Measurements from ENCODE around the gene TRIP11. TPM values are rescaled to one million over a fixed set of nuclear protein-coding genes. Genes with fewer than 3 reads are reported as not detected.

Gene TRIP11
- polyA plus RNA-seq, 3 donors: 6.1 to 15.6 (median 13.4) TPM

- no peak overlapping the region for H3K4me3 ChIP-seq (replicated peaks in 1 of 3; ENCODE audit: low read depth in 2 of 3, low read length in 3 of 3)
- no peaks in the 10 kb centered on the region for H4K20me1 ChIP-seq (ENCODE audit: insufficient read depth, low read length)
- peaks cover 10 to 13% of the 10 kb centered on the region in 2 donors for H3K36me3 Mint-ChIP-seq
- H3K4me2 ChIP-seq (replicated peaks; ENCODE audit: extremely low read depth, low read length, poor library complexity, severe bottlenecking): no peak overlapping the region
- H3K27ac Mint-ChIP-seq: no peak overlapping the region
- H3K27me3 ChIP-seq (ENCODE audit: control insufficient read depth in 2 of 2, insufficient read depth in 2 of 2, low read length in 2 of 2): no peaks in the 10 kb centered on the region
- no peak overlapping the region for H3K27ac ChIP-seq (ENCODE audit: low read depth in 1 of 2, low read length in 2 of 2)
- no peaks in the 10 kb centered on the region for H3K79me2 ChIP-seq (ENCODE audit: insufficient read depth, low read length)
- peaks cover 0 to 2% (median 0%) of the 10 kb centered on the region in 3 donors for H3K27me3 Mint-ChIP-seq (ENCODE audit: low read depth in 3 of 3)
- peaks cover under 1% of the 10 kb centered on the region for H3K4me1 Mint-ChIP-seq
- TF ChIP-seq CTCF (IDR thresholded peaks at IDR 0.05): no peak
- H3K9ac ChIP-seq (ENCODE audit: insufficient read depth, low read length, poor library complexity, severe bottlenecking): no peak overlapping the region
- H3K4me1 ChIP-seq (ENCODE audit: control insufficient read depth in 1 of 2, insufficient read depth in 2 of 2, low read length in 2 of 2): no peaks in the 10 kb centered on the region
- no peak overlapping the region for H3K4me3 Mint-ChIP-seq
- no peak for DNase-seq
- no peaks in the 10 kb centered on the region for H3K9me3 ChIP-seq (replicated peaks in 1 of 2; ENCODE audit: control insufficient read depth in 1 of 2, insufficient read depth in 1 of 2, low read length in 2 of 2)
- WGBS (ENCODE audit: insufficient coverage): 90% methylated on average over 2 of the region's 6 CpGs
- H2AFZ ChIP-seq (ENCODE audit: insufficient read depth, low read depth, low read length, poor library complexity, severe bottlenecking): no peak overlapping the region
- peaks cover 9 to 14% of the 10 kb centered on the region in 2 donors for H3K36me3 ChIP-seq (replicated peaks in 1 of 2; ENCODE audit: control insufficient read depth in 1 of 2, insufficient read depth in 2 of 2, low read length in 2 of 2)
- intact Hi-C loops (cut with micrococcal nuclease): no loop called here
- H3K9me3 Mint-ChIP-seq: no peaks in the 10 kb centered on the region
Measured at GRCh38 chr14:91963465-91963864, 76.4 kb downstream of the TRIP11 start.

DNA sequence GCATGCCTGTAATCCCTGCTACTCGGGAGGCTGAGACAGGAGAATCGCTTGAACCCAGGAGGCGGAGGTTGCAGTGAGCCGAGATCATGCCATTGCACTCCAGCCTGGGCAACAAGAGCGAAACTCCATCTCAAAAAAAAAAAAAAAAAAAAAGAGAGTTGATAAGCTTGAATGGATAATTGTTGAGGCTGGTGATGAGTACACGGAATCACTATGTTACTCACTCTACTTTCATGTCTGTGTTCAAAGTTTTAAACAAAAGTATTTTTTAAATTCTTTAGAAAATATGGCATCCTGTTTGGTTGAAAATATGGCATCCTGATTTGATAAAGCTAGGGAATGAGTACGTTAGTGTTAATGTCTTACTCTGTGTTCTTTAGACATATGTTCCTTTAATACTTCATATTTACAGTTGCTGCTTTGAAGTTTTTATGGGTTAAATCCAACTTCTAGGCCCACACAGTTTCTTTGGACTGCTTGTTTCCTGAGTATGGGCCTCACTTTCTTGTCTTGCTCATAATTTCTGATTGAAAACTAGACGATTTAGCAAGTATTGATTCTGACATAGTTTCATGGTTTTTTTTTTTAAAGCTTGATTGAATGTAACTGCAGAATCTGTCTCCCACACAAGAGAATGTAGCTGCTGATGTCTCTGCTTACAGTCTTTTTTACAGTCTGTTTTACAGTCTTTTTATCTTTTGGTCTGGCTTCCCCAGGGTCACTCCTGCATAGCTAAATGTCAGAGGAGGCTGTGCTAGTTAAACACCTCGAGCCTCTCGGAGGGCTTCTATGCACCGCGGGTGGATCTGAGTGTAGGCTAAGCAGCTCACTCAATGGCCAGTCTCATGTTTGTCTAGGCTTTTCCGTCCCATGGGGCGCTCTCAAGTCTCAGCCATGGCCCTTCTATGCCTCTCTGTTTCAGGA, 78.3 kb downstream of the TRIP11 start:
- DNase-seq: no peak
- H3K4me1 Mint-ChIP-seq: no peaks in the 10 kb centered on the region
- no peaks in the 10 kb centered on the region for H3K9me3 ChIP-seq (replicated peaks in 1 of 2; ENCODE audit: control insufficient read depth in 1 of 2, insufficient read depth in 1 of 2, low read length in 2 of 2)
- no peak overlapping the region for H3K27ac ChIP-seq (ENCODE audit: low read depth in 1 of 2, low read length in 2 of 2)
- H2AFZ ChIP-seq (ENCODE audit: insufficient read depth, low read depth, low read length, poor library complexity, severe bottlenecking): no peak overlapping the region
- no peak overlapping the region for H3K4me3 ChIP-seq (replicated peaks in 1 of 3; ENCODE audit: low read depth in 2 of 3, low read length in 3 of 3)
- peaks cover 0 to 4% (median 0%) of the 10 kb centered on the region in 7 donors for H3K9me3 Mint-ChIP-seq
- peaks cover 0 to 1% of the 10 kb centered on the region in 2 donors for H3K36me3 Mint-ChIP-seq
- no peaks in the 10 kb centered on the region for H3K36me3 ChIP-seq (replicated peaks in 1 of 2; ENCODE audit: control insufficient read depth in 1 of 2, insufficient read depth in 2 of 2, low read length in 2 of 2)
- H3K4me2 ChIP-seq (replicated peaks; ENCODE audit: extremely low read depth, low read length, poor library complexity, severe bottlenecking): no peak overlapping the region
- no peaks in the 10 kb centered on the region for H3K79me2 ChIP-seq (ENCODE audit: insufficient read depth, low read length)
- no peak overlapping the region for H3K9ac ChIP-seq (ENCODE audit: insufficient read depth, low read length, poor library complexity, severe bottlenecking)
- H3K4me1 ChIP-seq (ENCODE audit: control insufficient read depth in 1 of 2, insufficient read depth in 2 of 2, low read length in 2 of 2): no peaks in the 10 kb centered on the region
- TF ChIP-seq CTCF (IDR thresholded peaks at IDR 0.05): no peak
- no peaks in the 10 kb centered on the region for H3K27me3 ChIP-seq (ENCODE audit: control insufficient read depth in 2 of 2, insufficient read depth in 2 of 2, low read length in 2 of 2)
- H4K20me1 ChIP-seq (ENCODE audit: insufficient read depth, low read length): no peaks in the 10 kb centered on the region
- peaks cover 0 to 2% (median 1%) of the 10 kb centered on the region in 3 donors for H3K27me3 Mint-ChIP-seq (ENCODE audit: low read depth in 3 of 3)
- H3K27ac Mint-ChIP-seq: no peak overlapping the region
- intact Hi-C loops (cut with micrococcal nuclease): no loop called here
- WGBS (ENCODE audit: insufficient coverage): 98% methylated on average over 6 of the region's 14 CpGs
- no peak overlapping the region for H3K4me3 Mint-ChIP-seq
